OCI-LY7 (cell line): Measurements from ENCODE around the gene GATAD2B. TPM values are rescaled to one million over a fixed set of nuclear protein-coding genes. Genes with fewer than 3 reads are reported as not detected.
A peak's percentile ranks its signal among the peaks of the same experiment; 100 is the strongest.

ENCODE experiments used
- BruUV-seq: library from RNA; stranded (reverse); fragments of 400-500 nt; replicated peaks from 2 replicates; lab custom pipeline; 2021; lab: Mats Ljungman, UMichigan
- CTCF ChIA-PET: fragments of 300-600 bp; sonication (Branson Sonifier 250); formaldehyde crosslinking; loops from one replicate; lab custom pipeline; 2022; ENCODE audit warnings: antibody characterized with exemption; ENCODE audit not compliant: unreplicated experiment; lab: Charles Lee
- POLR2A ChIA-PET: fragments of 300-600 bp; sonication (Branson Sonifier 250); formaldehyde crosslinking; loops from one replicate; lab custom pipeline; 2022; ENCODE audit warnings: antibody characterized with exemption; lab: Charles Lee
- DNase-seq: peaks from one replicate; pipeline ENCODE4 v3.0.0-alpha.2; 2015; ENCODE audit warnings: low spot score
- H2AFZ ChIP-seq: fragments of 200-600 bp; sonication (generic), shearing (Covaris generic); 2 replicates; pipeline ENCODE4 v1.6.1; 2014; ENCODE audit warnings: mild to moderate bottlenecking, antibody characterized with exemption, low read length, moderate library complexity
- H3K27ac ChIP-seq: fragments of 200-600 bp; sonication (generic); 2 replicates; pipeline ENCODE4 v1.5.1; 2014; ENCODE audit warnings: mixed run types, low read depth, mild to moderate bottlenecking, moderate library complexity, low read length, inconsistent platforms; ENCODE audit not compliant: poor library complexity, severe bottlenecking
- H3K36me3 ChIP-seq: fragments of 200-600 bp; sonication (generic); 2 replicates; pipeline ENCODE4 v1.6.1; 2014; ENCODE audit warnings: mild to moderate bottlenecking, antibody characterized with exemption, low read length, moderate library complexity, mixed read lengths; ENCODE audit not compliant: insufficient read depth
- H3K4me1 ChIP-seq: fragments of 200-600 bp; sonication (generic); 2 replicates; pipeline ENCODE4 v1.5.1; 2014; ENCODE audit warnings: mild to moderate bottlenecking, low read length; ENCODE audit not compliant: insufficient read depth, poor library complexity, severe bottlenecking
- H3K4me2 ChIP-seq: fragments of 200-600 bp; sonication (generic); 2 replicates; pipeline ENCODE4 v1.6.1; 2014; ENCODE audit warnings: mild to moderate bottlenecking, low read length
- H3K4me3 ChIP-seq: fragments of 200-600 bp; sonication (generic); 2 replicates; pipeline ENCODE4 v1.5.1; 2014; ENCODE audit warnings: mild to moderate bottlenecking, low read depth, low read length; ENCODE audit not compliant: poor library complexity, severe bottlenecking
- H3K79me2 ChIP-seq: fragments of 200-600 bp; sonication (generic); 2 replicates; pipeline ENCODE4 v1.6.1; 2016; ENCODE audit warnings: low read depth, mild to moderate bottlenecking, low read length, moderate library complexity, mixed read lengths; ENCODE audit not compliant: insufficient read depth
- H3K9me2 ChIP-seq: fragments of 200-600 bp; sonication (generic); 2 replicates; pipeline ENCODE4 v1.6.1; 2016; ENCODE audit warnings: mild to moderate bottlenecking, low read length, mixed read lengths; ENCODE audit not compliant: insufficient read depth
- H3K9me3 ChIP-seq: fragments of 200-600 bp; sonication (generic); 2 replicates; pipeline ENCODE4 v1.6.1; 2014; ENCODE audit warnings: mild to moderate bottlenecking, mixed run types, low read length, mixed read lengths
- H4K20me1 ChIP-seq: fragments of 200-600 bp; sonication (generic); 2 replicates; pipeline ENCODE4 v1.6.1; 2014; ENCODE audit warnings: mild to moderate bottlenecking, antibody characterized with exemption, low read length, moderate library complexity, mixed read lengths; ENCODE audit not compliant: insufficient read depth
- EZH2phosphoT487 ChIP-seq: fragments of 200-600 bp; sonication (generic); IDR thresholded peaks from 2 replicates; pipeline ENCODE4 v1.6.1; 2018; ENCODE audit warnings: low read depth, borderline replicate concordance, mild to moderate bottlenecking, mixed run types, antibody characterized with exemption, low read length, moderate library complexity, mixed read lengths
- intact Hi-C: fragments of 100-400 bp; cut with micrococcal nuclease; formaldehyde crosslinking; loops from one replicate; pipeline ENCODE4 v1.10.0; 2022; ENCODE audit not compliant: unreplicated experiment
- total RNA-seq, 2 experiments: library from RNA; depleted of rRNA in 1 of 2; stranded (reverse); fragments of >200 nt in 1 of 2; shearing (Covaris generic) in 1 of 2; gene quantifications; 2 replicates each; pipeline ENCODE4 v1.2.3, GENCODE V29; 2014 to 2022
- TF ChIP-seq, protein P1 (sequence below): fragments of 200-600 bp; sonication (generic); conservative IDR thresholded peaks from 2 replicates; pipeline ENCODE4 v1.5.1; 2014; ENCODE audit warnings: mild to moderate bottlenecking, antibody characterized with exemption, low read length, moderate library complexity, mixed read lengths

Gene GATAD2B
- total RNA-seq, 2 experiments from 2014 or later, result 11.2 to 65.2 TPM

DNA sequence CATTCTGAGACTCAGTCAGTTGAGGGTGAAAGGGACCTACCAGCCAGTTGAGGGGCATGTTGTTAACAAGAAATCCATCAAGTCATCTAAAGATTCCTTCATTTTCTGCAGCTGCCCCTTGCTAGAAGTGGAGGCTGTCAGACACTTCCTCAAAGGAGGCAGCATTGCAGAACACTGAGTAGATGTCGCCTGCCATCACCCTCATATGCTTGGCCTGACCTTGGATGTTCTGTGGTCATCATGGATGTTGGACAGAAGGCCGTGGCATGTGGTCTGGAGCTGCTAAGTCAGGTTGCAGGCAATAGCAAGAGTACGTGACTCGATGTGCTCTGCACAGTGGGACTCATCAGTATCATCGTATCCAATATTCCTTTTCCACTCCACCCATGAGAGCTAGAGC lies 70.6 kb downstream of the GATAD2B start:
- Histone ChIP-seq H3K27ac (peak overlapping the region; percentile 9), H3K4me2 (peak overlapping the region; percentile 32), H3K36me3 (peaks cover 44% of the 10 kb centered on the region), H3K4me3 (no peak overlapping the region), H3K9me3 (no peaks in the 10 kb centered on the region), H3K4me1 (peaks cover 91% of the 10 kb centered on the region), H3K9me2 (no peaks in the 10 kb centered on the region), H3K79me2 (peaks cover 88% of the 10 kb centered on the region), H4K20me1 (peaks cover 4% of the 10 kb centered on the region; the same call in 1 of the 2 replicates), H2AFZ (no peak overlapping the region)
- peak; percentile 12 for DNase-seq
- POLR2A ChIA-PET, result interaction anchor here (0.6 to 2.2 kb wide), 9 partner anchors 9 to 68 kb away, joined by 3 to 13 read pairs (median 3); no protein-coding TSS in a partner anchor
- CTCF ChIA-PET, result no interaction called here
- intact Hi-C loops, result no loop called here
- TF ChIP-seq EZH2phosphoT487, result no peak
- TF ChIP-seq, protein P1, sequence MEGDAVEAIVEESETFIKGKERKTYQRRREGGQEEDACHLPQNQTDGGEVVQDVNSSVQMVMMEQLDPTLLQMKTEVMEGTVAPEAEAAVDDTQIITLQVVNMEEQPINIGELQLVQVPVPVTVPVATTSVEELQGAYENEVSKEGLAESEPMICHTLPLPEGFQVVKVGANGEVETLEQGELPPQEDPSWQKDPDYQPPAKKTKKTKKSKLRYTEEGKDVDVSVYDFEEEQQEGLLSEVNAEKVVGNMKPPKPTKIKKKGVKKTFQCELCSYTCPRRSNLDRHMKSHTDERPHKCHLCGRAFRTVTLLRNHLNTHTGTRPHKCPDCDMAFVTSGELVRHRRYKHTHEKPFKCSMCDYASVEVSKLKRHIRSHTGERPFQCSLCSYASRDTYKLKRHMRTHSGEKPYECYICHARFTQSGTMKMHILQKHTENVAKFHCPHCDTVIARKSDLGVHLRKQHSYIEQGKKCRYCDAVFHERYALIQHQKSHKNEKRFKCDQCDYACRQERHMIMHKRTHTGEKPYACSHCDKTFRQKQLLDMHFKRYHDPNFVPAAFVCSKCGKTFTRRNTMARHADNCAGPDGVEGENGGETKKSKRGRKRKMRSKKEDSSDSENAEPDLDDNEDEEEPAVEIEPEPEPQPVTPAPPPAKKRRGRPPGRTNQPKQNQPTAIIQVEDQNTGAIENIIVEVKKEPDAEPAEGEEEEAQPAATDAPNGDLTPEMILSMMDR, result no peak
- no TSS peak for BruUV-seq

DNA sequence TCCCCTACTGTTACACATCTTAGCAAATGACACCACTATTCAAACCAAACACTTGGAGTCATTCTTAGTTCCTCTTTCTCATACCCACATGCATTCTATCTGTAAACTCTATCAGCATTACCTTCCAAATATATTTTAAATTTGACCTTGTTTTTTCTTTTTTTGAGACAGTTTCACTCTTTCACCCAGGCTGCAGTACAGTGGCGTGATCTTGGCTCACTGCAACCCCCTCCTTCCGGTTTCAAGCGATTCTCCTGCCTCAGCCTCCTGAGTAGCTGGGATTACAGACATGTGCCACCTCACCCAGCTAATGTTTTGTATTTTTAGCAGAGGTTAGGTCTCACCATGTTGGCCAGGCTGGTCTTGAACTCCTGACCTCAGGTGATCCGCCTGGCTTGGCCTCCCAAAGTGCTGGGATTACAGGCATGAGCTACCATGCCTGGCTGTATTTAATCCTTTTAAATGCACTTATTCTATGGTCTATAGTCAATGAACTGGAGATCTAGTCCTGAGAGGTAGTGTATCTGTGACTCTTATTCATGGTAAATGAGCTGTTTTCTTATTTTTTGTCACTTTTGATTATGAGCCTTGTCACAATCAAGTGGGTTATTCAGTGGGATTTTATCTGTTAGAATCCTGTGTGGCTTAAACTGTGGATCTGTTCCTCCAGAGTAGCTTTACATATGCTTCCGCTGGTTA lies 73.1 kb downstream of the GATAD2B start:
- peak; percentile 62 for DNase-seq
- peaks cover 79% of the 10 kb centered on the region for H3K79me2 ChIP-seq
- CTCF ChIA-PET, result interaction anchor here (0.6 to 1.1 kb wide), 4 partner anchors 11 to 49 kb away, joined by 3 read pairs; no protein-coding TSS in a partner anchor
- peaks cover 46% of the 10 kb centered on the region for H3K36me3 ChIP-seq
- no peak overlapping the region for H2AFZ ChIP-seq
- peaks cover 2% of the 10 kb centered on the region; the same call in 1 of the 2 replicates for H4K20me1 ChIP-seq
- TF ChIP-seq, protein P1, result no peak
- TF ChIP-seq EZH2phosphoT487, result no peak
- BruUV-seq, result TSS peak; percentile 100
- no peaks in the 10 kb centered on the region for H3K9me2 ChIP-seq
- peaks cover 75% of the 10 kb centered on the region for H3K4me1 ChIP-seq
- H3K9me3 ChIP-seq, result no peaks in the 10 kb centered on the region
- H3K4me3 ChIP-seq, result peak overlapping the region; percentile 53
- POLR2A ChIA-PET, result interaction anchor here (0.5 to 1.5 kb wide), 6 partner anchors 11 to 173 kb away, joined by 3 to 7 read pairs (median 3); no protein-coding TSS in a partner anchor
- H3K27ac ChIP-seq, result peak overlapping the region; percentile 96
- intact Hi-C loops, result loop anchor here (5.0 kb wide), 1 partner anchor 73 kb away; the partner anchor contains the start of gene GATAD2B
- peak overlapping the region; percentile 90 for H3K4me2 ChIP-seq
